HepG2 (cell line): ENCODE data around the gene FHL5. TPM values are rescaled to one million over a fixed set of nuclear protein-coding genes. Genes with fewer than 3 reads are reported as not detected.

Experiments
- BRCA1 ChIP-seq: sonication (generic); formaldehyde crosslinking; IDR thresholded peaks from 2 replicates; pipeline ENCODE4 v1.4.0; 2020; ENCODE audit warnings: missing genetic modification reagents
- FOXA1 ChIP-seq, 2 experiments: fragments of 450-650 bp in 1 of 2; sonication (generic) in 1 of 2; formaldehyde crosslinking in 1 of 2; IDR thresholded peaks; 2 replicates each; pipeline versions ENCODE4 v1.4.0 to v1.6.1; 2016 to 2020; ENCODE audit warnings: missing genetic modification reagents in 1 of 2
- HNRNPUL1 ChIP-seq: fragments of 200-400 bp; formaldehyde crosslinking; IDR thresholded peaks from 2 replicates; pipeline ENCODE4 v1.6.1; 2017; ENCODE audit warnings: low read depth, mild to moderate bottlenecking, low read length, moderate library complexity
- RAD21 ChIP-seq: fragments of 450-650 bp; formaldehyde crosslinking; IDR thresholded peaks from 2 replicates; pipeline ENCODE4 v1.5.0; 2020; ENCODE audit warnings: mild to moderate bottlenecking
- SIX4 ChIP-seq: sonication (generic); formaldehyde crosslinking; IDR thresholded peaks from 2 replicates; pipeline ENCODE4 v1.4.0; 2020; ENCODE audit warnings: missing genetic modification reagents
- SMC3 ChIP-seq: IDR thresholded peaks from 2 replicates; pipeline ENCODE4 v1.6.1; 2011; ENCODE audit warnings: low read length, improper control_type of control experiment
- SOX6 ChIP-seq, 2 experiments: fragments of 450-650 bp in 1 of 2; sonication (generic) in 1 of 2; formaldehyde crosslinking in 1 of 2; IDR thresholded peaks; 2 replicates each; pipeline versions ENCODE4 v1.4.0 to v1.6.1; 2017 to 2020; ENCODE audit warnings: antibody characterized with exemption in 1 of 2, mild to moderate bottlenecking in 1 of 2, missing genetic modification reagents in 1 of 2
- ZFX ChIP-seq: sonication (generic); formaldehyde crosslinking; IDR thresholded peaks from 2 replicates; pipeline ENCODE4 v1.4.0; 2020; ENCODE audit warnings: mild to moderate bottlenecking, low read depth, missing genetic modification reagents, moderate library complexity
- ZNF101 ChIP-seq: sonication (generic); formaldehyde crosslinking; IDR thresholded peaks from 2 replicates; pipeline ENCODE4 v1.4.0; 2020; ENCODE audit warnings: mild to moderate bottlenecking, low read depth, missing genetic modification reagents, borderline replicate concordance
- ZNF274 ChIP-seq: sonication (generic); formaldehyde crosslinking; IDR thresholded peaks from 2 replicates; pipeline ENCODE4 v1.5.1; 2020; ENCODE audit warnings: mild to moderate bottlenecking, missing genetic modification reagents
- ZNF329 ChIP-seq: sonication (generic); formaldehyde crosslinking; IDR thresholded peaks from 2 replicates; pipeline ENCODE4 v1.9.0; 2021; ENCODE audit warnings: low read depth, mild to moderate bottlenecking, missing genetic modification reagents
- ZNF513 ChIP-seq: sonication (generic); formaldehyde crosslinking; conservative IDR thresholded peaks from 2 replicates; pipeline ENCODE4 v1.5.0; 2020; ENCODE audit warnings: missing genetic modification reagents
- ZNF776 ChIP-seq: sonication (generic); formaldehyde crosslinking; IDR thresholded peaks from 2 replicates; pipeline ENCODE4 v1.4.0; 2020; ENCODE audit warnings: mild to moderate bottlenecking, missing genetic modification reagents
- ZSCAN12 ChIP-seq: sonication (generic); formaldehyde crosslinking; IDR thresholded peaks from 2 replicates; pipeline ENCODE4 v1.9.0; 2021; ENCODE audit warnings: mild to moderate bottlenecking, missing genetic modification reagents
- polyA plus RNA-seq, 8 experiments: library from polyadenylated mRNA; depleted of rRNA in 3 of 8; stranded (reverse) in 7 of 8; unstranded in 1 of 8; fragments of >200 nt; fragmentation: Illumina TruSeq in 4 of 8; extraction: Trizol in 4 of 8; gene quantifications; 2 replicates each; pipeline versions ENCODE4 v1.2.1 to v1.2.3, GENCODE V29; 2011 to 2016; ENCODE audit warnings: low read depth in 4 of 8, missing spikeins in 1 of 8, mixed read lengths in 1 of 8; ENCODE audit not compliant: insufficient read depth in 1 of 8
- total RNA-seq, 5 experiments: library from RNA; depleted of rRNA; stranded (reverse); fragments of >200 nt; fragmentation: Illumina TruSeq; extraction: Trizol; gene quantifications; 2 replicates each; pipeline ENCODE4 v1.2.3, GENCODE V29; 2016; ENCODE audit warnings: low read depth in 1 of 5
- TF ChIP-seq, protein P1 (sequence below): IDR thresholded peaks from 2 replicates; pipeline ENCODE4 v1.6.1; 2012; ENCODE audit warnings: low read length, improper control_type of control experiment
- TF ChIP-seq, protein P2 (sequence below): sonication (generic); formaldehyde crosslinking; IDR thresholded peaks from 2 replicates; pipeline ENCODE4 v1.5.0; 2020; ENCODE audit warnings: mild to moderate bottlenecking, missing genetic modification reagents, borderline replicate concordance
- TF ChIP-seq, protein P3 (sequence below): sonication (generic); formaldehyde crosslinking; IDR thresholded peaks from 2 replicates; pipeline ENCODE4 v1.8.1; 2022; ENCODE audit warnings: mild to moderate bottlenecking, missing genetic modification reagents
- TF ChIP-seq, protein P4 (sequence below): sonication (generic); formaldehyde crosslinking; IDR thresholded peaks from 2 replicates; pipeline ENCODE4 v1.4.0; 2020; ENCODE audit warnings: missing genetic modification reagents

The FHL5 gene
- total and polyA plus RNA-seq, 2 of the 13 experiments (the other 11 are each of a cell fraction or from before 2014, with no cell fraction given), result not detected

GRCh38 chr6:96521644-96522464 lies 41.1 kb upstream of the FHL5 start, which contains the start of gene UFL1 (continued):
- TF ChIP-seq ZFX (peak; percentile 97), SMC3 (no peak), ZNF776 (CRISPR knock-in tag) (no peak; the same call in 1 of the 2 replicates), ZNF101 (no peak), RAD21 (no peak), HNRNPUL1 (no peak), ZSCAN12 (CRISPR knock-in tag) (no peak), SOX6 (IDR thresholded peaks at IDR 0.05) (no peak), SOX6 (CRISPR knock-in tag; IDR thresholded peaks at IDR 0.05) (peak; percentile 63; the same call in 1 of the 2 replicates), BRCA1 (CRISPR knock-in tag) (0 out of 2 replicates have a peak, but pooled peaks have one; percentile 36), ZNF274 (CRISPR knock-in tag) (peak; percentile 87; the same call in 1 of the 2 replicates), FOXA1 (IDR thresholded peaks at IDR 0.05) (no peak), FOXA1 (CRISPR knock-in tag; IDR thresholded peaks at IDR 0.05) (peak; percentile 2; the same call in 1 of the 2 replicates), ZNF329 (0 out of 2 replicates have a peak, but pooled peaks have one; percentile 45), SIX4 (CRISPR knock-in tag) (no peak), ZNF513 (CRISPR knock-in tag) (no peak)
- TF ChIP-seq, protein P1, sequence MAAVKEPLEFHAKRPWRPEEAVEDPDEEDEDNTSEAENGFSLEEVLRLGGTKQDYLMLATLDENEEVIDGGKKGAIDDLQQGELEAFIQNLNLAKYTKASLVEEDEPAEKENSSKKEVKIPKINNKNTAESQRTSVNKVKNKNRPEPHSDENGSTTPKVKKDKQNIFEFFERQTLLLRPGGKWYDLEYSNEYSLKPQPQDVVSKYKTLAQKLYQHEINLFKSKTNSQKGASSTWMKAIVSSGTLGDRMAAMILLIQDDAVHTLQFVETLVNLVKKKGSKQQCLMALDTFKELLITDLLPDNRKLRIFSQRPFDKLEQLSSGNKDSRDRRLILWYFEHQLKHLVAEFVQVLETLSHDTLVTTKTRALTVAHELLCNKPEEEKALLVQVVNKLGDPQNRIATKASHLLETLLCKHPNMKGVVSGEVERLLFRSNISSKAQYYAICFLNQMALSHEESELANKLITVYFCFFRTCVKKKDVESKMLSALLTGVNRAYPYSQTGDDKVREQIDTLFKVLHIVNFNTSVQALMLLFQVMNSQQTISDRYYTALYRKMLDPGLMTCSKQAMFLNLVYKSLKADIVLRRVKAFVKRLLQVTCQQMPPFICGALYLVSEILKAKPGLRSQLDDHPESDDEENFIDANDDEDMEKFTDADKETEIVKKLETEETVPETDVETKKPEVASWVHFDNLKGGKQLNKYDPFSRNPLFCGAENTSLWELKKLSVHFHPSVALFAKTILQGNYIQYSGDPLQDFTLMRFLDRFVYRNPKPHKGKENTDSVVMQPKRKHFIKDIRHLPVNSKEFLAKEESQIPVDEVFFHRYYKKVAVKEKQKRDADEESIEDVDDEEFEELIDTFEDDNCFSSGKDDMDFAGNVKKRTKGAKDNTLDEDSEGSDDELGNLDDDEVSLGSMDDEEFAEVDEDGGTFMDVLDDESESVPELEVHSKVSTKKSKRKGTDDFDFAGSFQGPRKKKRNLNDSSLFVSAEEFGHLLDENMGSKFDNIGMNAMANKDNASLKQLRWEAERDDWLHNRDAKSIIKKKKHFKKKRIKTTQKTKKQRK, result no peak
- TF ChIP-seq, protein P2, sequence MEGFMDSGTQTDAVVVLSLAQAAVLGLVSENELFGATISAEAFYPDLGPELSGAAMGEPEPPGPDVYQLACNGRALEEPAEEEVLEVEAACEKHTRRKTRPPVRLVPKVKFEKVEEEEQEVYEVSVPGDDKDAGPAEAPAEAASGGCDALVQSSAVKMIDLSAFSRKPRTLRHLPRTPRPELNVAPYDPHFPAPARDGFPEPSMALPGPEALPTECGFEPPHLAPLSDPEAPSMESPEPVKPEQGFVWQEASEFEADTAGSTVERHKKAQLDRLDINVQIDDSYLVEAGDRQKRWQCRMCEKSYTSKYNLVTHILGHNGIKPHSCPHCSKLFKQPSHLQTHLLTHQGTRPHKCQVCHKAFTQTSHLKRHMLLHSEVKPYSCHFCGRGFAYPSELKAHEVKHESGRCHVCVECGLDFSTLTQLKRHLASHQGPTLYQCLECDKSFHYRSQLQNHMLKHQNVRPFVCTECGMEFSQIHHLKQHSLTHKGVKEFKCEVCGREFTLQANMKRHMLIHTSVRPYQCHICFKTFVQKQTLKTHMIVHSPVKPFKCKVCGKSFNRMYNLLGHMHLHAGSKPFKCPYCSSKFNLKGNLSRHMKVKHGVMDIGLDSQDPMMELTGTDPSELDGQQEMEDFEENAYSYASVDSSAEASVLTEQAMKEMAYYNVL, result peak; percentile 82; the same call in 1 of the 2 replicates
- TF ChIP-seq, protein P3, sequence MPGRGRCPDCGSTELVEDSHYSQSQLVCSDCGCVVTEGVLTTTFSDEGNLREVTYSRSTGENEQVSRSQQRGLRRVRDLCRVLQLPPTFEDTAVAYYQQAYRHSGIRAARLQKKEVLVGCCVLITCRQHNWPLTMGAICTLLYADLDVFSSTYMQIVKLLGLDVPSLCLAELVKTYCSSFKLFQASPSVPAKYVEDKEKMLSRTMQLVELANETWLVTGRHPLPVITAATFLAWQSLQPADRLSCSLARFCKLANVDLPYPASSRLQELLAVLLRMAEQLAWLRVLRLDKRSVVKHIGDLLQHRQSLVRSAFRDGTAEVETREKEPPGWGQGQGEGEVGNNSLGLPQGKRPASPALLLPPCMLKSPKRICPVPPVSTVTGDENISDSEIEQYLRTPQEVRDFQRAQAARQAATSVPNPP (CRISPR knock-in tag), result no peak
- TF ChIP-seq, protein P4, sequence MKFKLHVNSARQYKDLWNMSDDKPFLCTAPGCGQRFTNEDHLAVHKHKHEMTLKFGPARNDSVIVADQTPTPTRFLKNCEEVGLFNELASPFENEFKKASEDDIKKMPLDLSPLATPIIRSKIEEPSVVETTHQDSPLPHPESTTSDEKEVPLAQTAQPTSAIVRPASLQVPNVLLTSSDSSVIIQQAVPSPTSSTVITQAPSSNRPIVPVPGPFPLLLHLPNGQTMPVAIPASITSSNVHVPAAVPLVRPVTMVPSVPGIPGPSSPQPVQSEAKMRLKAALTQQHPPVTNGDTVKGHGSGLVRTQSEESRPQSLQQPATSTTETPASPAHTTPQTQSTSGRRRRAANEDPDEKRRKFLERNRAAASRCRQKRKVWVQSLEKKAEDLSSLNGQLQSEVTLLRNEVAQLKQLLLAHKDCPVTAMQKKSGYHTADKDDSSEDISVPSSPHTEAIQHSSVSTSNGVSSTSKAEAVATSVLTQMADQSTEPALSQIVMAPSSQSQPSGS (CRISPR knock-in tag), result no peak
